NCI-H2196 treated with DMSO at 0.1 percent for 48 hours (cell line): ENCODE data around the gene PIWIL4.

Experiments
- DNase-seq: peaks from one replicate; lab custom pipeline; 2025; ENCODE audit not compliant: unreplicated experiment; lab: John Stamatoyannopoulos, UW

PIWIL4 gene

DNA sequence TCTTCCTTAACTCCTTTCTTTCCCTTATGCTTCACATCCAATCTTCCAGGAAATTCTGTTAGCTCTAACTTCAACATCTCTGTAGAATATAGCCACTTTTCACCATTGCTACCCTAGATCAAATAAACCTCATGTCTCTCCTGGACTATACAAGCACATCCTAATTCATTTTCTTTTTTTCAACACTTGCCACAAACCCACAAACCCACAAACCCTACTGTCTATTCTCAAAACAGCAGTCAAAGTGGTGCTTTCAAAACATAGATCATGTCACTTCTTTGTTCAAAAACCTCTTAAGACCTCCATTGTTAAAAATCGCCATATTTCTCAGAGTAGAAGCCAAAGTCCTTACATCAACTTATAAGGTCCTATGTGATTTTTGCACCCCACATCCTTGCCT, 94.3 kb downstream of the PIWIL4 start:
- DNase-seq = no peak

DNA sequence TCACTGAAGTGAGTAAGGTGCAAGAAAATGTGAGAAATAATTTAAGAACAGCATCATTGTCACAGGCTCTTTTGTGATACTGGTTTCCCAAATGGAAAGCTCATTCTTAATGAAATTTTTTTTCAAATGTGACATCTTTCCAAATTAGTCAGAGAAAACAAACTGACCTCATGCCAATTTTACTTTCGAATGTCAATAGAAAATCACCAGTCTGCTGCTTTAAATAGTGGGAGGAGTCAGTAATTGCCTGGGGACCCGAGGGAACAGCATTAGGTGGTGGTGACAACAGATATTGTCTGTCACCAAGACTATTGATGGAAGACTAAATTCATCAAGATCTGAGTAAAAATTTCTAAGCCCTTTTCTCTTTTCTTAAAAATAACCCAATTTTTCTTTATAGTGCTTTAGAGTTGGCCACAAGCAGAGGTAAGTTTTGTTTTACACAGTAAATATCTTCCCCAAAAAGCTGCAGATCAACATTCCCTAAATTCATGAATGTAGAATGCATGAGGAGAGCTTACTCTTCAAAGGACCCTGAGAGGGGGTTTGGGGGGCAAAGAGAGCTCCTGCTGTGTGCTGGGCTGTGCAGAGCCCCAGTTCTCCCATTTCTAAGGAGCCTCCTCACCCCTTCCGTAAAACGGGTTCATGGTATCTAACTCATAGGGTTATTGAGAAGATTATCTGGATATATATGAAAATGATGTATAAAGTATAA, 95.1 kb downstream of the PIWIL4 start:
- no peak for DNase-seq

GRCh38 chr11:94662846-94663390, 95.8 kb downstream of the PIWIL4 start:
- DNase-seq = no peak

GRCh38 chr11:94664346-94664745, 97.2 kb downstream of the PIWIL4 start:
- DNase-seq = no peak

- DNase-seq = no peak
Observed at GRCh38 chr11:94665116-94665659, 98.0 kb downstream of the PIWIL4 start.

DNA sequence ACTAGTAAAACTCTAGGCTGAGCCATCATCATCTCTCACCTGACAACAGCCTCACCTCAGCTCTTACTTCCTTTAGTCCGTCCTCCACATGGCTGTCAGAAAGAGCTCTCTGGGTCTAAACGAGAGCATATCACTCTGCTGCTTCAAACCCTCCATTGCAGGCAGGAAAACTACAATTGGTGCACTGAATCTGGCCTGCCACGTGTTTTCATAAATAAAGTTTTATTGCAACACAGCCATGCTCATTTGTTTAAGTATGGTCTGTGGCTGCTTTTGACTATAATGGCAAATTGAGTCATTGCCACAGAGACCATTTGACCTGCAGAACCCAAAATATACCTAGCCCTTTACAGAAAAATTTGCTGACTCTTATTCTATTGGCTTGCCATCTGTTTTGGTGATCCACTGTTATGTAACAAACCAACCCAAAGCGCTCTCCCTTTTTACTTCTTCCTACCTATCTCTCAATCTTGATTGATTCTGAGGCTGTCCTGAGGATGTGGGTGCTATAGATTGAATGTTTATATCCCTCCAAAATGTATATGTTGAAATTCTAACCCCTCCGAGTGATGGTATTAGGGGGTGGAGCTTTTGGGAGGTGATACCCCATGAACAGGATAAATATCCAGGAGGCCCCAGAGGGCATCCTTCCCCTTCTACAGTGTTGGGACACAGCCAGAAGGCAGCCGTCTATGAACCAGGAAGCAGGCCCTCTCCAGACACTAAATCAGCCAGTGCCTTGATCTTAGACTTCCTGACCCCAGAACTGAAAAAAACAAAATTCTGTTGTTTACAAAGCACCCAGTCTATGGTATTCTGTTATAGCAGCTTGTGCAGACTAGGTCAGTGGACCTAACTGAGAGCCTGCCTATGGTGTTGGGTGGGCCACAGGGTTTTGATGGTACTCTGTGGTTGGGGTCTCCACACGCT, 99.9 kb downstream of the PIWIL4 start:
- no peak for DNase-seq

DNA sequence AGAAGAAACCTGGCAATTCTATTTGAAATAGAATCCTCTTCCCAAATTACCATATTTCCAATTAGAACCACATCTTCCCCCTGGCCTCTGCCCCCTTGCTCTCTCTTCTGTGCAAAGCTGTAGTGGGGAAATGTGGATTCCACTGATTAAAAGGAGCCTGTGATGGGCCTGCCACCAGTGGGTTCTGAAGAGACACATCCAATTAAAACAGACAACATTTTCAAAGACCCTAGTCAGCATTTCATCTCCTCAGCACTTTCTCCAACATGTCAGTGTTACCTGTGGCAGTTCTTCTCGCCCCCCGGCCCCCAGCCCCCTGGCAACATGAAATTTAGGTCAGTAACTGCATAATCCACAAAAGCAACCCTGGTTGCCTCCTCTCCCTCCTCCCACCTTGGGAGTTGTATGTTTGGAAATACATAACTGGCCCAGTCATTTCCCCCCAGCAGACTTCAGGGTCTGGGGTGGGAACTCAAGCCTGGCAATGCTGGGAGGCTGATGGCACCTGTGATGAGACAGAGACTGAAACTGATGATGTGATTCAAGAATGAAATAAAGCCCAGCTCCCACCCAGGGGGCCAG, 101.1 kb downstream of the PIWIL4 start:
- no peak for DNase-seq

DNA sequence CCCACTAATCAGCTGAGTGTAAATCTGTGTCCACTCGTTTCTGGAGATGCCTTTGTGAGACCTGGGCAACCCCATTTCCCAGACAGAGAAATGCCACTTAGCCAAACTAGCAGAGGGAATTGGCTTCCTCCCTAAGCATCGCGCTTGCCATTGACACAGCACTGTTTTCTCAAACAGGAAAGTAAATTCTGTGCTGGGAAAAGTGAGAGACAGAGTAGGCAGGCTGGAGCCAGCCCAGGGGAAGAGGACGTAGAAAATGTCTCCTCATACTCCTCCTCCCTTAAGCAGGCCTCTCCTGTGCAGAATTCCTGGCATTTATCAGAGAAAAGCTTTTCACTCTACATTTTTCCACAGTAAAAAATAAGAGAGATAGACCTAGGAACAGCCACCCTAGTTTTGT, 101.9 kb downstream of the PIWIL4 start:
- no peak for DNase-seq
